K562 (cell line): ENCODE measurements around the gene ZNF521. TPM values are rescaled to one million over a fixed set of nuclear protein-coding genes. Genes with fewer than 3 reads are reported as not detected.

Experiments used
- ATAC-seq: fragments of 200-7000 bp; cut with Tn5 transposase; 3 replicates; pipeline ENCODE4 v1.9.1; 2020; ENCODE audit warnings: moderate library complexity
- BruUV-seq: library from RNA; stranded (reverse); fragments of 400-500 nt; replicated peaks from 2 replicates; lab custom pipeline; 2021; lab: Mats Ljungman, UMichigan
- CTCF ChIA-PET: fragments of 300-600 bp; formaldehyde crosslinking; extraction: SDS; loops from one replicate; lab custom pipeline; 2021; ENCODE audit warnings: low intra/inter-chr PET ratio; lab: Yijun Ruan, JAX
- POLR2A ChIA-PET: fragments of 300-600, 350-650 bp; sonication (Branson Sonifier 250); formaldehyde crosslinking; extraction: SDS; loops from one replicate; lab custom pipeline; 2021; ENCODE audit warnings: antibody characterized with exemption, inconsistent platforms; lab: Yijun Ruan, JAX
- DNase-seq, 4 experiments: peaks; one replicate each; pipeline versions ENCODE4 v3.0.0 to v3.0.0-alpha.2; 2011 to 2018; ENCODE audit warnings: low spot score in 3 of 4, mixed read lengths in 3 of 4; ENCODE audit errors: extremely low read depth in 1 of 4
- FAIRE-seq: peaks from 2 replicates; lab custom pipeline; 2011; peaks lifted over from hg19 to GRCh38; lab: Jason Lieb, UNC
- H2AFZ ChIP-seq: 2 replicates; pipeline ENCODE4 v1.6.0; 2011; ENCODE audit warnings: low read depth, low read length, control low read depth, inconsistent platforms
- H3K27ac ChIP-seq: fragments of 200-600 bp; 3 replicates; pipeline ENCODE4 v1.8.0; 2011; ENCODE audit warnings: low read depth, mild to moderate bottlenecking, control low read depth, inconsistent platforms, low read length, moderate library complexity, mixed read lengths; ENCODE audit errors: extremely low read depth
- H3K27me3 ChIP-seq, 2 experiments: fragments of 300-600 bp in 1 of 2; 2 replicates in 1 of 2; 3 replicates in 1 of 2; pipeline versions ENCODE4 v1.6.0 to v1.8.0; 2011; ENCODE audit warnings: inconsistent platforms in 2 of 2, low read length in 2 of 2, mild to moderate bottlenecking in 1 of 2, mixed read lengths in 1 of 2, moderate library complexity in 1 of 2; ENCODE audit not compliant: control insufficient read depth in 2 of 2, insufficient read depth in 2 of 2
- H3K36me3 ChIP-seq: fragments of 300-600 bp; 3 replicates; pipeline ENCODE4 v1.8.0; 2011; ENCODE audit warnings: mild to moderate bottlenecking, low read length, inconsistent platforms; ENCODE audit not compliant: control insufficient read depth, insufficient read depth
- H3K4me1 ChIP-seq, 2 experiments: fragments of 200-600 bp in 1 of 2; replicated peaks in 1 of 2; 2 replicates in 1 of 2; 3 replicates in 1 of 2; pipeline versions ENCODE4 v1.5.1 to v1.8.0; 2011; ENCODE audit warnings: inconsistent platforms in 2 of 2, low read length in 2 of 2, mild to moderate bottlenecking in 1 of 2, mixed read lengths in 1 of 2, moderate library complexity in 1 of 2; ENCODE audit not compliant: control insufficient read depth in 2 of 2, insufficient read depth in 2 of 2
- H3K4me2 ChIP-seq: 2 replicates; pipeline ENCODE4 v1.6.1; 2011; ENCODE audit warnings: low read length, control low read depth, inconsistent platforms, mixed read lengths; ENCODE audit not compliant: insufficient read depth
- H3K4me3 ChIP-seq: fragments of 200-600 bp; sonication (generic), shearing (Covaris generic); 2 replicates; pipeline ENCODE4 v1.5.1; 2016; ENCODE audit warnings: control low read depth, inconsistent platforms
- H3K79me2 ChIP-seq: fragments of 200-600 bp; 3 replicates; pipeline ENCODE4 v1.8.0; 2011; ENCODE audit warnings: low read length, inconsistent platforms; ENCODE audit not compliant: control insufficient read depth, insufficient read depth
- H3K9ac ChIP-seq, 2 experiments: 2 replicates each; pipeline versions ENCODE4 v1.6.0 to v1.6.1; 2011; ENCODE audit warnings: low read depth in 2 of 2, low read length in 2 of 2, control low read depth in 1 of 2, inconsistent platforms in 1 of 2, mild to moderate bottlenecking in 1 of 2, mixed read lengths in 1 of 2; ENCODE audit not compliant: insufficient read depth in 1 of 2
- H3K9me1 ChIP-seq: one replicate; pipeline ENCODE4 v1.6.0; 2011; ENCODE audit warnings: inconsistent platforms, mild to moderate bottlenecking, low read length, moderate library complexity; ENCODE audit not compliant: control insufficient read depth, insufficient read depth
- H3K9me3 ChIP-seq: replicated peaks from 2 replicates; pipeline ENCODE4 v1.5.1; 2011; ENCODE audit warnings: low read depth, low read length, inconsistent platforms; ENCODE audit not compliant: control insufficient read depth, insufficient read depth
- H4K20me1 ChIP-seq: replicated peaks from 2 replicates; pipeline ENCODE4 v1.6.1; 2011; ENCODE audit warnings: low read length, inconsistent platforms, mixed read lengths; ENCODE audit not compliant: control insufficient read depth, insufficient read depth
- BCOR ChIP-seq: fragments of 450-650 bp; IDR thresholded peaks from 2 replicates; pipeline ENCODE4 v1.6.1; 2016
- CHD1 ChIP-seq: fragments of 200-600 bp; sonication (generic); IDR thresholded peaks from one replicate; pipeline ENCODE4 v1.6.1; 2012; ENCODE audit warnings: mild to moderate bottlenecking, moderate library complexity, low read length, inconsistent platforms
- HSF4 ChIP-seq: fragments of 250-450 bp; sonication (Bioruptor Pico); IDR thresholded peaks from 2 replicates; pipeline ENCODE4 v2.1.2; 2022; ENCODE audit warnings: mild to moderate bottlenecking, moderate library complexity, borderline replicate concordance
- MEIS2 ChIP-seq: fragments of 450-650 bp; IDR thresholded peaks from 2 replicates; pipeline ENCODE4 v1.6.1; 2014; ENCODE audit warnings: mild to moderate bottlenecking; ENCODE audit not compliant: partially characterized antibody
- PCBP1 ChIP-seq: fragments of 200-400 bp; formaldehyde crosslinking; IDR thresholded peaks from 2 replicates; pipeline ENCODE4 v1.6.1; 2018; ENCODE audit warnings: mild to moderate bottlenecking, low read depth, low read length; ENCODE audit not compliant: poor library complexity, severe bottlenecking
- THRA ChIP-seq: fragments of 450-650 bp; IDR thresholded peaks from 2 replicates; pipeline ENCODE4 v1.6.1; 2017; ENCODE audit warnings: mild to moderate bottlenecking, moderate library complexity
- ZNF79 ChIP-seq: fragments of 250-450 bp; sonication (Bioruptor Pico); IDR thresholded peaks from 2 replicates; pipeline ENCODE4 v1.4.0; 2020; ENCODE audit warnings: low read depth, mild to moderate bottlenecking, moderate library complexity
- WGBS: fragments of 100-300 bp; shearing (Covaris generic); methylation state at CpG from one replicate; pipeline ENCODE4 v1.1.6; 2016; ENCODE audit warnings: low coverage, mixed read lengths; ENCODE audit not compliant: insufficient coverage; ENCODE audit errors: missing lambda C conversion rate; 5-methylcytosine and 5-hydroxymethylcytosine counted together
- in situ Hi-C: fragments of 300-500 bp; cut with MboI; formaldehyde crosslinking; loops from 4 replicates; pipeline ENCODE4 v1.15.0; 2018; ENCODE audit warnings: inconsistent platforms, mixed read lengths
- intact Hi-C: fragments of 100-400 bp; cut with micrococcal nuclease; formaldehyde crosslinking; loops from 2 replicates; pipeline ENCODE4 v1.14.2; 2022
- polyA plus RNA-seq, 8 experiments: library from polyadenylated mRNA; depleted of rRNA in 4 of 8; stranded (reverse) in 5 of 8; unstranded in 3 of 8; fragments of >200 nt; fragmentation: Nextera tagmentation in 2 of 8; fragmentation: Illumina TruSeq in 1 of 8; extraction: Ambion mirVana in 2 of 8; extraction: Trizol in 1 of 8; gene quantifications; 2 replicates each; pipeline versions ENCODE4 v1.2.1 to v1.2.3, GENCODE V29; 2011 to 2014; ENCODE audit warnings: inconsistent platforms in 1 of 8, missing spikeins in 1 of 8
- total RNA-seq, 7 experiments: library from RNA; depleted of rRNA in 6 of 7; stranded (reverse); fragments of >200 nt in 6 of 7; fragmentation: Illumina TruSeq in 2 of 7; extraction: Trizol in 2 of 7; gene quantifications; 2 replicates each; pipeline versions ENCODE4 v1.2.1 to v1.2.3, GENCODE V29; 2011 to 2021; ENCODE audit warnings: low replicate concordance in 1 of 7
- TF ChIP-seq, protein P1 (sequence below): IDR thresholded peaks from 2 replicates; pipeline ENCODE4 v1.6.1; 2012; ENCODE audit warnings: low read depth, low read length, improper control_type of control experiment, borderline replicate concordance
- TF ChIP-seq, protein P2 (sequence below): fragments of 250-450 bp; sonication (Bioruptor Pico); IDR thresholded peaks from 2 replicates; pipeline ENCODE4 v1.5.0; 2021; ENCODE audit warnings: mild to moderate bottlenecking, borderline replicate concordance

Gene ZNF521
- total and polyA plus RNA-seq, 9 of the 15 experiments (the other 6 are each of a cell fraction or from before 2014, with no cell fraction given): 1.2 to 5.8 (median 1.6) TPM

DNA sequence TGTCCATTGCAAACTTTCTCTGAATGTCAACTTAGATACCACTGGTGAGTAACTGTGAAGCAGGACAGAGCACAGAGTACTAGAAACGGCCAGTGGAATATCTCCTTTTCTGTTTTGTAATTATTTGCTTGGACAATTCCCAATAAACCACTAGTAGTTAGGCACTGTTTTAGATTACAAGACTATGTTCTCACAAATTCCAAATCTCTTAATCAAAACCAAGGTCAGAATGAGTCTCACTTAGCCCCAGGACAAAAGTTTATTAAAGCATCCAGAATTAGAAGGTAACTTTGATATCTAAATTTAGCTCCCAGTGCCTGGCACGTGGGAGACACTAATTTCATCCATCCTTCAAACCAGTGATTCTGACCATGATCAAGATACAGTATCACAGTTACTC is 89.0 kb downstream of the ZNF521 start:
- no peaks in the 10 kb centered on the region for H4K20me1 ChIP-seq
- no peaks in the 10 kb centered on the region for H3K79me2 ChIP-seq
- ChIA-PET CTCF (no interaction called here), POLR2A (interaction anchor here (0.6 to 0.9 kb wide), 3 partner anchors 21 to 702 kb away, joined by 3 read pairs; no protein-coding TSS in a partner anchor)
- in situ Hi-C loops (no loop called here), intact Hi-C loops (no loop called here)
- H3K9ac ChIP-seq: no peak overlapping the region
- BruUV-seq: no TSS peak
- H3K27ac ChIP-seq: no peak overlapping the region
- no peaks in the 10 kb centered on the region for H3K9me3 ChIP-seq
- FAIRE-seq (no peak), ATAC-seq (no peak), DNase-seq (no peak)
- WGBS: 0% methylated on average over 2 of the region's 2 CpGs
- no peak overlapping the region for H3K4me2 ChIP-seq
- H3K36me3 ChIP-seq: no peaks in the 10 kb centered on the region
- H3K9me1 ChIP-seq: no peaks in the 10 kb centered on the region
- H2AFZ ChIP-seq: no peak overlapping the region
- H3K4me1 ChIP-seq: no peaks in the 10 kb centered on the region; a peak in 1 of 5 replicates
- no peaks in the 10 kb centered on the region for H3K27me3 ChIP-seq
- no peak overlapping the region for H3K4me3 ChIP-seq
- TF ChIP-seq CHD1: no peak
- TF ChIP-seq BCOR: no peak

DNA sequence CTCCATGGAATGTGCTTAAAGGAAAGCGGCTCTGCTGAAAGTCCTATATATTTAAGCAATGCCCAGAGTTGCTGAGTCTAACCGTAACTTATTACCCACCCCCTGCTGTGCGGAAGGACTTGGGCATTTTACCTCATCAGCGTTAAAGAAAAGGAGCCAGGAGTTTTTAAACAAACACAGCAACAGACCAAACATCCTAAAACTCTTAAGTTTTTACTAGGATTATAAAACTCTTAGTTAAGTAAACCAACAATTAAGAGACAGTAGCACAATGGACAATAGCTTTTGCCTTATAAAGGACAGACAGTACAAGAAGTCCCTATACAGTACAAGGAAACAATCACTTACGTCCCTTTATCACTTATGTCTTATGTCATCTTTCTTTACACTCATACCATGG is 90.2 kb downstream of the ZNF521 start:
- CTCF ChIA-PET: no interaction called here
- ATAC-seq: no peak
- DNase-seq: no peak
- Histone ChIP-seq H3K27me3 (no peaks in the 10 kb centered on the region), H4K20me1 (no peaks in the 10 kb centered on the region), H3K4me2 (no peak overlapping the region), H3K9me3 (no peaks in the 10 kb centered on the region), H3K27ac (no peak overlapping the region), H3K4me3 (no peak overlapping the region), H3K79me2 (no peaks in the 10 kb centered on the region), H3K36me3 (no peaks in the 10 kb centered on the region), H3K9me1 (no peaks in the 10 kb centered on the region), H3K4me1 (no peaks in the 10 kb centered on the region; a peak in 1 of 5 replicates), H3K9ac (no peak overlapping the region), H2AFZ (no peak overlapping the region)
- WGBS: 2% methylated on average over 5 of the region's 5 CpGs
- in situ Hi-C loops (no loop called here), intact Hi-C loops (no loop called here)
- FAIRE-seq: no peak
- no TSS peak for BruUV-seq
- POLR2A ChIA-PET: no interaction called here
- TF ChIP-seq, protein P1, sequence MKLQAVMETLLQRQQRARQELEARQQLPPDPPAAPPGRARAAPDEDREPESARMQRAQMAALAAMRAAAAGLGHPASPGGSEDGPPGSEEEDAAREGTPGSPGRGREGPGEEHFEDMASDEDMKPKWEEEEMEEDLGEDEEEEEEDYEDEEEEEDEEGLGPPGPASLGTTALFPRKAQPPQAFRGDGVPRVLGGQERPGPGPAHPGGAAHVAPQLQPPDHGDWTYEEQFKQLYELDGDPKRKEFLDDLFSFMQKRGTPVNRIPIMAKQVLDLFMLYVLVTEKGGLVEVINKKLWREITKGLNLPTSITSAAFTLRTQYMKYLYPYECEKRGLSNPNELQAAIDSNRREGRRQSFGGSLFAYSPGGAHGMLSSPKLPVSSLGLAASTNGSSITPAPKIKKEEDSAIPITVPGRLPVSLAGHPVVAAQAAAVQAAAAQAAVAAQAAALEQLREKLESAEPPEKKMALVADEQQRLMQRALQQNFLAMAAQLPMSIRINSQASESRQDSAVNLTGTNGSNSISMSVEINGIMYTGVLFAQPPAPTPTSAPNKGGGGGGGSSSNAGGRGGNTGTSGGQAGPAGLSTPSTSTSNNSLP: no peak
- TF ChIP-seq PCBP1 (no peak), HSF4 (CRISPR knock-in tag) (no peak), ZNF79 (CRISPR knock-in tag) (no peak), THRA (no peak), MEIS2 (no peak)
- TF ChIP-seq, protein P2, sequence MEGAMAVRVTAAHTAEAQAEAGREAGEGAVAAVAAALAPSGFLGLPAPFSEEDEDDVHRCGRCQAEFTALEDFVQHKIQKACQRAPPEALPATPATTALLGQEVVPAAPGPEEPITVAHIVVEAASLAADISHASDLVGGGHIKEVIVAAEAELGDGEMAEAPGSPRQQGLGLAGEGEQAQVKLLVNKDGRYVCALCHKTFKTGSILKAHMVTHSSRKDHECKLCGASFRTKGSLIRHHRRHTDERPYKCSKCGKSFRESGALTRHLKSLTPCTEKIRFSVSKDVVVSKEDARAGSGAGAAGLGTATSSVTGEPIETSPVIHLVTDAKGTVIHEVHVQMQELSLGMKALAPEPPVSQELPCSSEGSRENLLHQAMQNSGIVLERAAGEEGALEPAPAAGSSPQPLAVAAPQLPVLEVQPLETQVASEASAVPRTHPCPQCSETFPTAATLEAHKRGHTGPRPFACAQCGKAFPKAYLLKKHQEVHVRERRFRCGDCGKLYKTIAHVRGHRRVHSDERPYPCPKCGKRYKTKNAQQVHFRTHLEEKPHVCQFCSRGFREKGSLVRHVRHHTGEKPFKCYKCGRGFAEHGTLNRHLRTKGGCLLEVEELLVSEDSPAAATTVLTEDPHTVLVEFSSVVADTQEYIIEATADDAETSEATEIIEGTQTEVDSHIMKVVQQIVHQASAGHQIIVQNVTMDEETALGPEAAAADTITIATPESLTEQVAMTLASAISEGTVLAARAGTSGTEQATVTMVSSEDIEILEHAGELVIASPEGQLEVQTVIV (CRISPR knock-in tag): no peak
